GM12875 (cell line): ENCODE measurements around the gene PAH.

Experiments used
- H3K4me3 ChIP-seq: one replicate; pipeline ENCODE4 v1.5.1; 2011; ENCODE audit warnings: low read depth, low read length, control low read depth
- TF ChIP-seq, protein P1 (sequence below): IDR thresholded peaks from 2 replicates; pipeline ENCODE4 v1.5.1; 2011; ENCODE audit warnings: low read depth, mild to moderate bottlenecking, control low read depth, inconsistent platforms, low read length, moderate library complexity, borderline replicate concordance; ENCODE audit not compliant: insufficient read depth

Gene PAH

DNA sequence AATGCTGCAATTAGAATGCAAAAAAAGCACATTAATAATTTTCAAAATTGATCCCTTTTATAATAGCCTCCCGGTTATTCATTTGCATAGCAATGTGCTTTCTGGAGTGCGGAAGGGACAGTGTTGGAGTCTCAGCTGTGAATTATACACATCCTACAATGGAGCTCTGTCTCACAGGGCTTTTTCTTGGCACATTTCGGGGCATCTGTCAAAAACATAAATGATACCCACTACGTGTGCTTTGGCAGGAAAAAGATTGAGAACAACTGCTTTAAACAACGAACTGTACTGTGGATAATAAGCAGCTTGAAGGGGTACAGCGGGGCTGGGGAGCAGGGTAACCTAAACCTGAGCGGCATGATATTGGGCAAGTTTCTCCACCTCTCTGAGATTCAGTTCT lies 123.1 kb downstream of the PAH start:
- TF ChIP-seq, protein P1, sequence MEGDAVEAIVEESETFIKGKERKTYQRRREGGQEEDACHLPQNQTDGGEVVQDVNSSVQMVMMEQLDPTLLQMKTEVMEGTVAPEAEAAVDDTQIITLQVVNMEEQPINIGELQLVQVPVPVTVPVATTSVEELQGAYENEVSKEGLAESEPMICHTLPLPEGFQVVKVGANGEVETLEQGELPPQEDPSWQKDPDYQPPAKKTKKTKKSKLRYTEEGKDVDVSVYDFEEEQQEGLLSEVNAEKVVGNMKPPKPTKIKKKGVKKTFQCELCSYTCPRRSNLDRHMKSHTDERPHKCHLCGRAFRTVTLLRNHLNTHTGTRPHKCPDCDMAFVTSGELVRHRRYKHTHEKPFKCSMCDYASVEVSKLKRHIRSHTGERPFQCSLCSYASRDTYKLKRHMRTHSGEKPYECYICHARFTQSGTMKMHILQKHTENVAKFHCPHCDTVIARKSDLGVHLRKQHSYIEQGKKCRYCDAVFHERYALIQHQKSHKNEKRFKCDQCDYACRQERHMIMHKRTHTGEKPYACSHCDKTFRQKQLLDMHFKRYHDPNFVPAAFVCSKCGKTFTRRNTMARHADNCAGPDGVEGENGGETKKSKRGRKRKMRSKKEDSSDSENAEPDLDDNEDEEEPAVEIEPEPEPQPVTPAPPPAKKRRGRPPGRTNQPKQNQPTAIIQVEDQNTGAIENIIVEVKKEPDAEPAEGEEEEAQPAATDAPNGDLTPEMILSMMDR = no peak
- H3K4me3 ChIP-seq = no peak overlapping the region
